IMR-90 (cell line): ENCODE data around the gene MICU1. TPM values are rescaled to one million over a fixed set of nuclear protein-coding genes. Genes with fewer than 3 reads are reported as not detected.

Source experiments
- ATAC-seq: fragments of 200-7000 bp; cut with Tn5 transposase; 2 replicates; pipeline ENCODE4 v1.9.1; 2020; ENCODE audit warnings: low read depth, mild to moderate bottlenecking, moderate library complexity
- BruUV-seq: library from RNA; stranded (reverse); fragments of 400-500 nt; replicated peaks from 2 replicates; lab custom pipeline; 2021; lab: Mats Ljungman, UMichigan
- CTCF ChIA-PET: fragments of 300-600 bp; formaldehyde crosslinking; extraction: SDS; loops from one replicate; lab custom pipeline; 2021; ENCODE audit warnings: antibody characterized with exemption; lab: Yijun Ruan, JAX
- POLR2A ChIA-PET: fragments of 300-600 bp; sonication (Branson Sonifier 250); formaldehyde crosslinking; loops from one replicate; lab custom pipeline; 2022; ENCODE audit warnings: antibody characterized with exemption; ENCODE audit not compliant: unreplicated experiment; lab: Charles Lee
- DNase-seq: peaks from one replicate; pipeline ENCODE4 v3.0.0; 2013
- H2AFZ ChIP-seq: replicated peaks from 2 replicates; pipeline ENCODE3; 2013; ENCODE audit warnings: low read length, mild to moderate bottlenecking; ENCODE audit not compliant: poor library complexity
- H2AK5ac ChIP-seq: 2 replicates; pipeline ENCODE4 v1.6.1; 2013; ENCODE audit warnings: low read depth, low read length, inconsistent platforms
- H2AK9ac ChIP-seq: replicated peaks from 2 replicates; pipeline ENCODE3; 2013; ENCODE audit warnings: mild to moderate bottlenecking, low read depth, low read length, moderate library complexity; ENCODE audit not compliant: poor library complexity
- H2BK120ac ChIP-seq: 2 replicates; pipeline ENCODE4 v1.6.1; 2013; ENCODE audit warnings: low read depth, low read length, inconsistent platforms
- H2BK15ac ChIP-seq: 3 replicates; pipeline ENCODE4 v1.6.1; 2013; ENCODE audit warnings: low read depth, low read length, inconsistent platforms
- H2BK20ac ChIP-seq: 2 replicates; pipeline ENCODE4 v1.6.1; 2013; ENCODE audit warnings: low read depth, mild to moderate bottlenecking, inconsistent platforms, low read length, moderate library complexity
- H2BK5ac ChIP-seq: 2 replicates; pipeline ENCODE4 v1.6.1; 2013; ENCODE audit warnings: mild to moderate bottlenecking, low read depth, low read length, inconsistent platforms; ENCODE audit not compliant: poor library complexity, severe bottlenecking
- H3K14ac ChIP-seq: replicated peaks from 2 replicates; pipeline ENCODE4 v1.6.1; 2013; ENCODE audit warnings: low read depth, low read length, inconsistent platforms
- H3K18ac ChIP-seq: 2 replicates; pipeline ENCODE4 v1.6.1; 2013; ENCODE audit warnings: low read depth, low read length, control low read depth
- H3K23ac ChIP-seq: 2 replicates; pipeline ENCODE4 v1.6.1; 2013; ENCODE audit warnings: low read depth, low read length, inconsistent platforms
- H3K27ac ChIP-seq: 2 replicates; pipeline ENCODE4 v1.5.1; 2013; ENCODE audit warnings: mild to moderate bottlenecking, control low read depth, low read length; ENCODE audit not compliant: insufficient read depth
- H3K27me3 ChIP-seq: 2 replicates; pipeline ENCODE4 v1.6.1; 2013; ENCODE audit warnings: low read length; ENCODE audit not compliant: control insufficient read depth, insufficient read depth
- H3K36me3 ChIP-seq: 2 replicates; pipeline ENCODE4 v1.6.1; 2013; ENCODE audit warnings: low read length, mixed read lengths; ENCODE audit not compliant: control insufficient read depth, insufficient read depth
- H3K4ac ChIP-seq: 2 replicates; pipeline ENCODE4 v1.6.1; 2013; ENCODE audit warnings: low read depth, low read length, inconsistent platforms
- H3K4me1 ChIP-seq: 2 replicates; pipeline ENCODE4 v1.6.1; 2013; ENCODE audit warnings: low read length, mixed read lengths; ENCODE audit not compliant: control insufficient read depth, insufficient read depth
- H3K4me2 ChIP-seq: 2 replicates; pipeline ENCODE4 v1.6.1; 2013; ENCODE audit warnings: low read depth, mild to moderate bottlenecking, control low read depth, low read length, moderate library complexity
- H3K4me3 ChIP-seq: 2 replicates; pipeline ENCODE4 v1.5.1; 2013; ENCODE audit warnings: low read depth, mild to moderate bottlenecking, control low read depth, low read length, moderate library complexity; ENCODE audit not compliant: insufficient read depth
- H3K56ac ChIP-seq: 2 replicates; pipeline ENCODE4 v1.6.1; 2013; ENCODE audit warnings: low read length, inconsistent platforms; ENCODE audit not compliant: insufficient read depth; ENCODE audit errors: extremely low read depth
- H3K79me1 ChIP-seq, 2 experiments: 2 replicates each; pipeline ENCODE4 v1.6.1; 2013; ENCODE audit warnings: low read length in 2 of 2, inconsistent platforms in 1 of 2, low read depth in 1 of 2
- H3K9ac ChIP-seq: 2 replicates; pipeline ENCODE4 v1.6.1; 2013; ENCODE audit warnings: low read depth, low read length, control low read depth
- H3K9me1 ChIP-seq: 2 replicates; pipeline ENCODE4 v1.6.1; 2013; ENCODE audit warnings: low read length, inconsistent platforms; ENCODE audit not compliant: insufficient read depth
- H3K9me3 ChIP-seq: 2 replicates; pipeline ENCODE4 v1.6.1; 2013; ENCODE audit warnings: low read length; ENCODE audit not compliant: control insufficient read depth, insufficient read depth
- H4K20me1 ChIP-seq: 2 replicates; pipeline ENCODE4 v1.6.1; 2013; ENCODE audit warnings: low read length, inconsistent platforms; ENCODE audit not compliant: insufficient read depth
- H4K5ac ChIP-seq: 2 replicates; pipeline ENCODE4 v1.6.1; 2013; ENCODE audit warnings: mild to moderate bottlenecking, low read depth, low read length, control low read depth
- H4K8ac ChIP-seq, 2 experiments: 2 replicates each; pipeline ENCODE4 v1.6.1; 2013; ENCODE audit warnings: low read depth in 2 of 2, low read length in 2 of 2, control low read depth in 1 of 2, inconsistent platforms in 1 of 2
- H4K91ac ChIP-seq: 2 replicates; pipeline ENCODE4 v1.6.1; 2013; ENCODE audit warnings: low read depth, low read length, inconsistent platforms; ENCODE audit not compliant: insufficient read depth
- CEBPB ChIP-seq: IDR thresholded peaks from 2 replicates; pipeline ENCODE4 v1.6.1; 2012; ENCODE audit warnings: low read depth, low read length, improper control_type of control experiment
- CTCF ChIP-seq: conservative IDR thresholded peaks from 2 replicates; pipeline ENCODE4 v1.5.1; 2012; ENCODE audit warnings: mild to moderate bottlenecking, low read depth, low read length, improper control_type of control experiment
- MXI1 ChIP-seq: IDR thresholded peaks from 2 replicates; pipeline ENCODE4 v1.6.1; 2012; ENCODE audit warnings: low read depth, mild to moderate bottlenecking, low read length, moderate library complexity, borderline replicate concordance
- WGBS, 2 experiments: methylation state at CpG; one replicate each; pipeline versions ENCODE4 v1.1.5 to v1.1.7; 2013; ENCODE audit warnings: missing lambda C conversion rate in 2 of 2; ENCODE audit not compliant: insufficient read length in 1 of 2; ENCODE audit errors: extremely low coverage in 2 of 2; 5-methylcytosine and 5-hydroxymethylcytosine counted together
- dilution Hi-C: fragments of 300-500 bp; cut with HindIII; formaldehyde crosslinking; loops from one replicate; pipeline ENCODE4 v1.14.3; 2018; ENCODE audit warnings: low sequenced_read_pairs; ENCODE audit not compliant: unreplicated experiment
- in situ Hi-C: fragments of 300-500 bp; cut with MboI; formaldehyde crosslinking; loops from 3 replicates; pipeline ENCODE4 v1.14.3; 2019; ENCODE audit warnings: low sequenced_read_pairs, inconsistent platforms, mixed read lengths
- intact Hi-C: fragments of 100-400 bp; cut with micrococcal nuclease; formaldehyde crosslinking; loops from 2 replicates; pipeline ENCODE4 v1.10.0; 2022
- polyA plus RNA-seq, 3 experiments: library from polyadenylated mRNA; depleted of rRNA; stranded (reverse); fragments of >200 nt; gene quantifications; 2 replicates each; pipeline ENCODE4 v1.2.3, GENCODE V29; 2012; ENCODE audit warnings: low replicate concordance in 1 of 3
- total RNA-seq: library from RNA; depleted of rRNA; stranded (reverse); fragments of >200 nt; gene quantifications from 2 replicates; pipeline ENCODE4 v1.2.3, GENCODE V29; 2012

The MICU1 gene
- total and polyA plus RNA-seq, 2 of the 4 experiments (the other 2 are of a cell fraction), result 43.6 to 44.7 TPM

- Histone ChIP-seq H2BK120ac (no peak overlapping the region), H3K9me1 (no peaks in the 10 kb centered on the region), H2BK15ac (no peak overlapping the region), H3K4me2 (no peak overlapping the region), H2AFZ (no peak overlapping the region), H2AK5ac (no peak overlapping the region), H2AK9ac (no peak overlapping the region), H3K27me3 (no peaks in the 10 kb centered on the region), H3K23ac (no peak overlapping the region), H2BK20ac (no peak overlapping the region), H4K8ac (no peak overlapping the region), H3K56ac (no peak overlapping the region), H3K36me3 (no peaks in the 10 kb centered on the region), H3K9ac (no peak overlapping the region), H3K18ac (no peak overlapping the region), H3K4me1 (no peaks in the 10 kb centered on the region), H3K9me3 (no peaks in the 10 kb centered on the region), H2BK5ac (no peak overlapping the region), H3K27ac (no peak overlapping the region), H3K14ac (no peak overlapping the region), H4K5ac (no peak overlapping the region), H3K4me3 (no peak overlapping the region), H3K4ac (no peak overlapping the region), H4K20me1 (no peaks in the 10 kb centered on the region), H4K91ac (no peak overlapping the region), H3K79me1 (no peaks in the 10 kb centered on the region; a peak in 1 of 4 replicates)
- no TSS peak for BruUV-seq
- DNase-seq (no peak), ATAC-seq (no peak)
- in situ Hi-C loops (no loop called here), dilution Hi-C loops (no loop called here), intact Hi-C loops (no loop called here)
- ChIA-PET CTCF (interaction anchor here (1.0 kb wide), 1 partner anchor 140 kb away, joined by 3 read pairs; no protein-coding TSS in a partner anchor), POLR2A (no interaction called here)
- TF ChIP-seq CEBPB (no peak), MXI1 (no peak), CTCF (no peak)
- no CpG with 5 or more reads among the region's 2 CpGs for WGBS, 2 experiments
These were observed 110.4 kb downstream of the MICU1 start for GRCh38 chr10:72515455-72515854.
